ENCODE measurements around the gene FCAMR.

FCAMR gene

GRCh38 chr1:207000651-207001291 is 30.5 kb upstream of the FCAMR start:
- in situ Hi-C loops (cut with HindIII; ENCODE audit: low sequenced_read_pairs): no loop called here

GRCh38 chr1:206998816-206999215 is 28.6 kb upstream of the FCAMR start:
- in situ Hi-C loops (cut with HindIII; ENCODE audit: low sequenced_read_pairs): no loop called here

- in situ Hi-C loops (cut with HindIII; ENCODE audit: low sequenced_read_pairs): no loop called here
Measured at GRCh38 chr1:206992790-206993189, 22.5 kb upstream of the FCAMR start.

- in situ Hi-C loops (cut with HindIII; ENCODE audit: low sequenced_read_pairs): loop anchor here (5.0 kb wide), 1 partner anchor 71 kb away; no protein-coding TSS in a partner anchor
Measured at GRCh38 chr1:206987873-206988272, 17.6 kb upstream of the FCAMR start.

GRCh38 chr1:206986885-206987284 is 16.6 kb upstream of the FCAMR start:
- in situ Hi-C loops (cut with HindIII; ENCODE audit: low sequenced_read_pairs): loop anchor here (5.0 kb wide), 1 partner anchor 70 kb away; no protein-coding TSS in a partner anchor

GRCh38 chr1:206986402-206986801 is 16.1 kb upstream of the FCAMR start:
- in situ Hi-C loops (cut with HindIII; ENCODE audit: low sequenced_read_pairs): loop anchor here (5.0 kb wide), 1 partner anchor 69 kb away; no protein-coding TSS in a partner anchor

- in situ Hi-C loops (cut with HindIII; ENCODE audit: low sequenced_read_pairs): loop anchor here (5.0 kb wide), 1 partner anchor 68 kb away; no protein-coding TSS in a partner anchor
Measured at GRCh38 chr1:206985162-206985749, 15.0 kb upstream of the FCAMR start.

GRCh38 chr1:206982216-206982615 is 12.0 kb upstream of the FCAMR start:
- in situ Hi-C loops (cut with HindIII; ENCODE audit: low sequenced_read_pairs): loop anchor here (5.0 kb wide), 1 partner anchor 350 kb away; no protein-coding TSS in a partner anchor

- in situ Hi-C loops (cut with HindIII; ENCODE audit: low sequenced_read_pairs): loop anchor here (5.0 kb wide), 1 partner anchor 347 kb away; no protein-coding TSS in a partner anchor
Measured at GRCh38 chr1:206979379-206980043, 9.3 kb upstream of the FCAMR start.

- in situ Hi-C loops (cut with HindIII; ENCODE audit: low sequenced_read_pairs): no loop called here
Measured at GRCh38 chr1:206978259-206978658, 8.0 kb upstream of the FCAMR start.

GRCh38 chr1:206975306-206975705 is 5.0 kb upstream of the FCAMR start:
- in situ Hi-C loops (cut with HindIII; ENCODE audit: low sequenced_read_pairs): no loop called here

GRCh38 chr1:206974140-206974539 is 3.9 kb upstream of the FCAMR start:
- in situ Hi-C loops (cut with HindIII; ENCODE audit: low sequenced_read_pairs): loop anchor here (5.0 kb wide), 1 partner anchor 48 kb away; no protein-coding TSS in a partner anchor

GRCh38 chr1:206972728-206973127 is 2.5 kb upstream of the FCAMR start:
- in situ Hi-C loops (cut with HindIII; ENCODE audit: low sequenced_read_pairs): loop anchor here (5.0 kb wide), 1 partner anchor 50 kb away; no protein-coding TSS in a partner anchor

GRCh38 chr1:206971029-206971655 is 882 bp upstream of the FCAMR start:
- in situ Hi-C loops (cut with HindIII; ENCODE audit: low sequenced_read_pairs): loop anchor here (5.0 kb wide), 1 partner anchor 51 kb away; no protein-coding TSS in a partner anchor

GRCh38 chr1:206969090-206969489 is 1.2 kb downstream of the FCAMR start:
- in situ Hi-C loops (cut with HindIII; ENCODE audit: low sequenced_read_pairs): no loop called here

GRCh38 chr1:206967096-206967849 is 3.0 kb downstream of the FCAMR start:
- in situ Hi-C loops (cut with HindIII; ENCODE audit: low sequenced_read_pairs): no loop called here

GRCh38 chr1:206965781-206966180 is 4.5 kb downstream of the FCAMR start:
- in situ Hi-C loops (cut with HindIII; ENCODE audit: low sequenced_read_pairs): no loop called here

GRCh38 chr1:206963740-206964139 is 6.5 kb downstream of the FCAMR start:
- in situ Hi-C loops (cut with HindIII; ENCODE audit: low sequenced_read_pairs): no loop called here

- in situ Hi-C loops (cut with HindIII; ENCODE audit: low sequenced_read_pairs): no loop called here
Measured at GRCh38 chr1:206963119-206963712, 7.0 kb downstream of the FCAMR start.

- in situ Hi-C loops (cut with HindIII; ENCODE audit: low sequenced_read_pairs): no loop called here
Measured at GRCh38 chr1:206962272-206962671, 8.0 kb downstream of the FCAMR start.

Data from DLD1 (cell line).